Glutamatergic neuron (in vitro differentiated cells): ENCODE data around the gene NXPH4. TPM values are rescaled to one million over a fixed set of nuclear protein-coding genes. Genes with fewer than 3 reads are reported as not detected.

Experiments used
- DNase-seq: peaks from one replicate; pipeline ENCODE4 v3.0.0; 2022
- H3K27ac Mint-ChIP-seq: one replicate; pipeline ENCODE4 v1.8.0; 2020; ENCODE audit warnings: mild to moderate bottlenecking, mixed read lengths, inconsistent platforms; ENCODE audit not compliant: unreplicated experiment
- H3K27me3 Mint-ChIP-seq: one replicate; pipeline ENCODE4 v1.8.0; 2020; ENCODE audit warnings: mild to moderate bottlenecking, moderate library complexity, mixed read lengths, inconsistent platforms; ENCODE audit not compliant: unreplicated experiment
- H3K36me3 Mint-ChIP-seq: one replicate; pipeline ENCODE4 v1.8.0; 2020; ENCODE audit warnings: mild to moderate bottlenecking, mixed read lengths, inconsistent platforms; ENCODE audit not compliant: unreplicated experiment
- H3K4me1 Mint-ChIP-seq: one replicate; pipeline ENCODE4 v1.8.0; 2020; ENCODE audit warnings: mild to moderate bottlenecking, low read depth, mixed read lengths, inconsistent platforms; ENCODE audit not compliant: unreplicated experiment
- H3K4me3 Mint-ChIP-seq: one replicate; pipeline ENCODE4 v1.8.0; 2020; ENCODE audit warnings: mild to moderate bottlenecking, mixed read lengths, inconsistent platforms; ENCODE audit not compliant: unreplicated experiment
- H3K9me3 Mint-ChIP-seq: one replicate; pipeline ENCODE4 v1.8.0; 2020; ENCODE audit warnings: mild to moderate bottlenecking, moderate library complexity, mixed read lengths, inconsistent platforms; ENCODE audit not compliant: unreplicated experiment
- total RNA-seq: library from RNA; stranded (reverse); fragmentation: NEBNext Ultra II Directional; extraction: Animal tissue kit (Norgen Biotek cat#: 25700); gene quantifications from one replicate; pipeline ENCODE4 v1.2.1, GENCODE V29; 2021; ENCODE audit not compliant: unreplicated experiment
- TF ChIP-seq, protein P1 (sequence below): fragments of 200-600 bp; sonication (generic); IDR thresholded peaks from one replicate; pipeline ENCODE4 v1.5.0; 2021; ENCODE audit not compliant: partially characterized antibody, unreplicated experiment

NXPH4 gene
- total RNA-seq, 1 donor from 2014 or later, result 10.5 TPM

DNA sequence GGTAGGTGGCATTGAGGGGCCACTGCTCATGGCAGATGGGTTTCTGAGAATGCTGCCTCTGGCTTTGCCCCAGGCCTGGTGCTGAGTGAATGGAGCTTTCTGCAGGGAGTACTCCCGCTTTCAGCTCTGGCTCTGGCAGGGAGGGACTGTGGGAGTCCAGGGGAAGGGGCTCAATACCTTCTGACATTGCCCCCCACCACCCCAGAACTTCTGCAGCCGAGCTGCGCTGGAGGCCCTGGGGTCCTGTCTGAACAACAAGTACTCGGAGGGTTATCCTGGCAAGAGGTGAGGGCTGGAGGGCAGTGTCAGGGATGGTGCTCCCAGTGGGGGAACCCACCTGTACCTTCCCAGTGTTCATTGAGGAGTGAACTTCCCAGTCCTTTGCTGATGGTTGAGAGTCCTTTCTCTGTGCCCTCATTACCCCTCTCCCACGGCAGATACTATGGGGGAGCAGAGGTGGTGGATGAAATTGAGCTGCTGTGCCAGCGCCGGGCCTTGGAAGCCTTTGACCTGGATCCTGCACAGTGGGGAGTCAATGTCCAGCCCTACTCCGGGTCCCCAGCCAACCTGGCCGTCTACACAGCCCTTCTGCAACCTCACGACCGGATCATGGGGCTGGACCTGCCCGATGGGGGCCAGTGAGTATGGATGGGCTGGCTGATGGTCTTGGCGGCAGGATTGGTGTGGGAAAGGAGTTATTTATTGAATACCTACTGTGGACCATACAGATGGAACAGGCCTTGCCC lies 14.9 kb downstream of the NXPH4 start:
- no peak for DNase-seq
- Mint-ChIP-seq H3K36me3 (no peaks in the 10 kb centered on the region), H3K27me3 (peaks cover 34% of the 10 kb centered on the region), H3K9me3 (peaks cover 22% of the 10 kb centered on the region), H3K4me1 (peaks cover 29% of the 10 kb centered on the region), H3K27ac (no peak overlapping the region), H3K4me3 (peak overlapping the region; percentile 98)
- TF ChIP-seq, protein P1, sequence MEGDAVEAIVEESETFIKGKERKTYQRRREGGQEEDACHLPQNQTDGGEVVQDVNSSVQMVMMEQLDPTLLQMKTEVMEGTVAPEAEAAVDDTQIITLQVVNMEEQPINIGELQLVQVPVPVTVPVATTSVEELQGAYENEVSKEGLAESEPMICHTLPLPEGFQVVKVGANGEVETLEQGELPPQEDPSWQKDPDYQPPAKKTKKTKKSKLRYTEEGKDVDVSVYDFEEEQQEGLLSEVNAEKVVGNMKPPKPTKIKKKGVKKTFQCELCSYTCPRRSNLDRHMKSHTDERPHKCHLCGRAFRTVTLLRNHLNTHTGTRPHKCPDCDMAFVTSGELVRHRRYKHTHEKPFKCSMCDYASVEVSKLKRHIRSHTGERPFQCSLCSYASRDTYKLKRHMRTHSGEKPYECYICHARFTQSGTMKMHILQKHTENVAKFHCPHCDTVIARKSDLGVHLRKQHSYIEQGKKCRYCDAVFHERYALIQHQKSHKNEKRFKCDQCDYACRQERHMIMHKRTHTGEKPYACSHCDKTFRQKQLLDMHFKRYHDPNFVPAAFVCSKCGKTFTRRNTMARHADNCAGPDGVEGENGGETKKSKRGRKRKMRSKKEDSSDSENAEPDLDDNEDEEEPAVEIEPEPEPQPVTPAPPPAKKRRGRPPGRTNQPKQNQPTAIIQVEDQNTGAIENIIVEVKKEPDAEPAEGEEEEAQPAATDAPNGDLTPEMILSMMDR, result no peak

DNA sequence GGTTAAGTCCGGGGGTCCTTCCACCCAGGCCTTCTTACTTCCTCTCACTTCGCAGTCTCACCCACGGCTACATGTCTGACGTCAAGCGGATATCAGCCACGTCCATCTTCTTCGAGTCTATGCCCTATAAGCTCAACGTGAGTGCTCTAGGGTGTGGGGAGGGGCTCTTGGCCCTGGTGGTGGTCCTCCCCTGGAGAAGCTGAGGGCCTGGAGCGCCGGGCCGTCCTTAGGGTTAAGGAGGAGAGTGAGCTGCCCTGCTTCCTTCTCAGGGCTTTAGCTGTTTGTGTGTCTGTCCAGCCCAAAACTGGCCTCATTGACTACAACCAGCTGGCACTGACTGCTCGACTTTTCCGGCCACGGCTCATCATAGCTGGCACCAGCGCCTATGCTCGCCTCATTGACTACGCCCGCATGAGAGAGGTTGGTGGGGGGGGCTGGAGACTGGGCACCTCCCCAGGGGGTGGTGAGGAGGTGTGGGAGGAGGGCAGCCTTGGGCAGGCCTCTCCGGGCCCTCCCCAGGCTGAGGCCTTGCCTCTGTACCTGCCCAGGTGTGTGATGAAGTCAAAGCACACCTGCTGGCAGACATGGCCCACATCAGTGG lies 15.7 kb downstream of the NXPH4 start:
- Mint-ChIP-seq H3K27ac (no peak overlapping the region), H3K4me3 (peak overlapping the region; percentile 50), H3K36me3 (no peaks in the 10 kb centered on the region), H3K27me3 (peaks cover 38% of the 10 kb centered on the region), H3K9me3 (peaks cover 24% of the 10 kb centered on the region), H3K4me1 (peaks cover 27% of the 10 kb centered on the region)
- TF ChIP-seq, protein P1, result no peak
- no peak for DNase-seq

DNA sequence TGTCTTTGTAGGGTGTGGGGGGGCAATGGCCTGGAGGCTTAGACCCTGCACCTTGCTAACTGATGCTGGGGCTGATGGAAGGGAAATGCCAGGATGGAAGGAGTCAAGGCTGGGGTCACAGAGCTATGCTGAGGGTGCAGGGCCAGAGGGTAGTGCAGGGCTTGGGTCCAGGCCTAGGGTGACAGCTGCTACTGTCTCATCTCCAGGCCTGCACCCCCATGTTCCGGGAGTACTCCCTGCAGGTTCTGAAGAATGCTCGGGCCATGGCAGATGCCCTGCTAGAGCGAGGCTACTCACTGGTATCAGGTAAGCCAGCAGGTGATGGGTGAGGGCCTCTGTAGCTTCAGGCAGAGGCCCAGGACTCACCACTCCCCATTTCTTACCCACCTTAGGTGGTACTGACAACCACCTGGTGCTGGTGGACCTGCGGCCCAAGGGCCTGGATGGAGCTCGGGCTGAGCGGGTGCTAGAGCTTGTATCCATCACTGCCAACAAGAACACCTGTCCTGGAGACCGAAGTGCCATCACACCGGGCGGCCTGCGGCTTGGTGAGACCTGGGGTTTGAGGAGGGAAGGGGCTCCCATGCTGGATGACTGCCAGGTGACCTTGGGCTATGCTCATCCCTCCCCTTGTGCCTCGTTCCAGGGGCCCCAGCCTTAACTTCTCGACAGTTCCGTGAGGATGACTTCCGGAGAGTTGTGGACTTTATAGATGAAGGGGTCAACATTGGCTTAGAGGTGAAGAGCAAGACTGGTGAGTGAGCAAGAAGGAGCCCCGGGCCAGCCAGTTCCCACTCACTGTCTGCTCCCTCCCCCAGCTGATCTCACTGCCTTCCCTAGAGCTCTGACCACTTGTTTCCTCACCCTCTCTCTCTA lies 17.0 kb downstream of the NXPH4 start:
- Mint-ChIP-seq H3K27ac (no peak overlapping the region), H3K27me3 (peaks cover 40% of the 10 kb centered on the region), H3K36me3 (no peaks in the 10 kb centered on the region), H3K4me1 (peaks cover 28% of the 10 kb centered on the region), H3K9me3 (peaks cover 31% of the 10 kb centered on the region), H3K4me3 (peak overlapping the region; percentile 53)
- TF ChIP-seq, protein P1, result no peak
- no peak for DNase-seq

DNA sequence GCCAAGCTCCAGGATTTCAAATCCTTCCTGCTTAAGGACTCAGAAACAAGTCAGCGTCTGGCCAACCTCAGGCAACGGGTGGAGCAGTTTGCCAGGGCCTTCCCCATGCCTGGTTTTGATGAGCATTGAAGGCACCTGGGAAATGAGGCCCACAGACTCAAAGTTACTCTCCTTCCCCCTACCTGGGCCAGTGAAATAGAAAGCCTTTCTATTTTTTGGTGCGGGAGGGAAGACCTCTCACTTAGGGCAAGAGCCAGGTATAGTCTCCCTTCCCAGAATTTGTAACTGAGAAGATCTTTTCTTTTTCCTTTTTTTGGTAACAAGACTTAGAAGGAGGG lies 17.6 kb downstream of the NXPH4 start:
- peaks cover 28% of the 10 kb centered on the region for H3K4me1 Mint-ChIP-seq
- peaks cover 38% of the 10 kb centered on the region for H3K27me3 Mint-ChIP-seq
- TF ChIP-seq, protein P1, result no peak
- no peak for DNase-seq
- H3K36me3 Mint-ChIP-seq, result no peaks in the 10 kb centered on the region
- peaks cover 34% of the 10 kb centered on the region for H3K9me3 Mint-ChIP-seq
- H3K4me3 Mint-ChIP-seq, result peak overlapping the region; percentile 53
- no peak overlapping the region for H3K27ac Mint-ChIP-seq

DNA sequence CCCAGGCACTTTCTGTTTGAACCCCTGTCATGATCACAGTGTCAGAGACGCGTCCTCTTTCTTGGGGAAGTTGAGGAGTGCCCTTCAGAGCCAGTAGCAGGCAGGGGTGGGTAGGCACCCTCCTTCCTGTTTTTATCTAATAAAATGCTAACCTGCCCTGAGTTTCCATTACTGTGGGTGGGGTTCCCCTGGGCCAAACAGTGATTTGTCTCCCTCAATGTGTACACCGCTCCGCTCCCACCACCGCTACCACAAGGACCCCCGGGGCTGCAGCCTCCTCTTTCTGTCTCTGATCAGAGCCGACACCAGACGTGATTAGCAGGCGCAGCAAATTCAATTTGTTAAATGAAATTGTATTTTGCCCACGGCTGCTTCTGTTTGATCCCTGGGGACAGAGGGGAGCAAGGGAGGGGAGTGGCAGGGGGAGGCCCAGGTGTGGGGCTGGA lies 18.0 kb downstream of the NXPH4 start:
- H3K27ac Mint-ChIP-seq, result no peak overlapping the region
- H3K9me3 Mint-ChIP-seq, result peaks cover 34% of the 10 kb centered on the region
- no peaks in the 10 kb centered on the region for H3K36me3 Mint-ChIP-seq
- peak overlapping the region; percentile 53 for H3K4me3 Mint-ChIP-seq
- no peak for DNase-seq
- peaks cover 28% of the 10 kb centered on the region for H3K4me1 Mint-ChIP-seq
- peaks cover 37% of the 10 kb centered on the region for H3K27me3 Mint-ChIP-seq
- TF ChIP-seq, protein P1, result no peak
